Activated naive CD8-positive, alpha-beta T cell treated with anti-CD3 and anti-CD28 coated beads, Interleukin-2, amount 50 U/mL, for 24 hours (primary cell): ENCODE results near the gene FYN.

Experiments used
- ATAC-seq: fragments of 150-1000 bp; cut with Tn5 transposase; one replicate; pipeline ENCODE4 v1.10.0; 2021
- DNase-seq: peaks from one replicate; pipeline ENCODE4 v3.0.0; 2021
- H3K27ac Mint-ChIP-seq: one replicate; pipeline ENCODE4 v1.8.0; 2021; ENCODE audit warnings: mild to moderate bottlenecking, mixed read lengths
- H3K27me3 Mint-ChIP-seq: one replicate; pipeline ENCODE4 v1.8.0; 2021; ENCODE audit warnings: mixed read lengths
- H3K36me3 Mint-ChIP-seq: one replicate; pipeline ENCODE4 v1.8.0; 2021; ENCODE audit warnings: low read depth, mixed read lengths
- H3K4me1 Mint-ChIP-seq: one replicate; pipeline ENCODE4 v1.8.0; 2021; ENCODE audit warnings: mixed read lengths
- H3K4me3 Mint-ChIP-seq: one replicate; pipeline ENCODE4 v1.8.0; 2021; ENCODE audit warnings: mild to moderate bottlenecking, moderate library complexity, mixed read lengths
- H3K9me3 Mint-ChIP-seq: one replicate; pipeline ENCODE4 v1.8.0; 2021; ENCODE audit warnings: mixed read lengths

FYN gene

DNA sequence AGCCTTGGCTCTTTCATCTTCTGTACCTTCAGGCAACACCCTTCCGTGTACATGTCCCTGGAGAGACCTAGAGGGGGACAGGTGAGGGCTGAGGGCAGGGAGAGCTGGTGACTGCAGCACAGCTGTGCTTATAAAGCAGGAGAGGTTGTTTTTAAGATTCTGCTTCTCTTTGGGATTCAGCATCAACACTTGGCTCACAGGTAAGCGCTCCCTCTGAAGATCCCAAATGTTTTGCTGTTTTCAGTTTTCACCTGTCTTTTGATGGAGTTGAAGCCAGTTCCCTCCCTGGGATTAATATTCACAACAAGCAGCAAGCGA, 248.2 kb downstream of the FYN start:
- Mint-ChIP-seq H3K4me1 (peaks cover 9% of the 10 kb centered on the region), H3K27me3 (no peaks in the 10 kb centered on the region), H3K9me3 (peaks cover 5% of the 10 kb centered on the region), H3K4me3 (no peak overlapping the region), H3K36me3 (peaks cover 2% of the 10 kb centered on the region), H3K27ac (no peak overlapping the region)
- ATAC-seq, result no peak
- no peak for DNase-seq

- H3K4me3 Mint-ChIP-seq, result no peak overlapping the region
- no peaks in the 10 kb centered on the region for H3K27me3 Mint-ChIP-seq
- H3K9me3 Mint-ChIP-seq, result peaks cover 5% of the 10 kb centered on the region
- peaks cover 9% of the 10 kb centered on the region for H3K4me1 Mint-ChIP-seq
- H3K36me3 Mint-ChIP-seq, result peaks cover 2% of the 10 kb centered on the region
- no peak for ATAC-seq
- DNase-seq, result no peak
- no peak overlapping the region for H3K27ac Mint-ChIP-seq
Measured at GRCh38 chr6:111624401-111625098, 248.7 kb downstream of the FYN start.

DNA sequence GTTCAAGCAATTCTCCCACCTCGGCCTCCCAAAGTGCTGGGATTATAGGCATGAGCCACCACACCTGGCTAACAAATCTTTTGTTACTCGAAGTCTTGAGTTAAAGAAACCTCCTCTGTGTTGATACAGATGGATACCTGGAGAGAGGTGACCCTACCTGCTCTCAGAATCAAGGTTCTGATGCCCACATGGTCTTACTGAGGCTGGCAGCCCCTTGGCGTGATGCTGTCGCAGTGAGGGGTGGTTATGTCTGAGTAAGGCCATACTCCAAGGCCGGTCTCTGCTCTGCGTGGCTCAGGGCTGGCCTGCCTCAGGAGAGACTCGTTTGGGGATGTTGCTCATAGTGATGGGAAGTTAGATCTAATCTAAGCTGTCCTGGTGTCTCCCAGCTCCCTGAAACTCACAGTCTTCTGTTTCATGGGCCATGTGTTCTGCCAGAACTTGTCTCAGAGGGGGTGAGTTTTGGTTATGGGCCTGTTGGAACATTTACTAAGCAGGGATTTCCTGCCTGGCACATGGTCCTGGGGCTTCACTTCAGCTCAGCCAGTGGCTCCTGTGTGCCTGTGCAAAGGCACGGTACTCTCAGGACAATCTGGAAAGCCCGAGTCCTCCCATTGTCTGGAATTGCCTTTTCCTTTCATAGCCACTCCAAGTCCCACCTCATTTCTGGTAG, 250.1 kb downstream of the FYN start:
- no peaks in the 10 kb centered on the region for H3K9me3 Mint-ChIP-seq
- H3K4me1 Mint-ChIP-seq, result peaks cover 9% of the 10 kb centered on the region
- no peak for ATAC-seq
- H3K4me3 Mint-ChIP-seq, result no peak overlapping the region
- H3K27me3 Mint-ChIP-seq, result no peaks in the 10 kb centered on the region
- no peak for DNase-seq
- no peak overlapping the region for H3K27ac Mint-ChIP-seq
- no peaks in the 10 kb centered on the region for H3K36me3 Mint-ChIP-seq

- Mint-ChIP-seq H3K9me3 (no peaks in the 10 kb centered on the region), H3K27me3 (peaks cover 5% of the 10 kb centered on the region)
Measured at GRCh38 chr6:111620169-111620568, 253.1 kb downstream of the FYN start.

GRCh38 chr6:111618407-111618806, 254.8 kb downstream of the FYN start:
- Mint-ChIP-seq H3K4me1 (no peaks in the 10 kb centered on the region), H3K36me3 (no peaks in the 10 kb centered on the region), H3K27ac (no peak overlapping the region), H3K9me3 (no peaks in the 10 kb centered on the region), H3K27me3 (peaks cover 11% of the 10 kb centered on the region), H3K4me3 (no peak overlapping the region)
- DNase-seq, result no peak
- no peak for ATAC-seq

More at GRCh38 chr6:111620169-111620568, 253.1 kb downstream of the FYN start:
- no peaks in the 10 kb centered on the region for H3K36me3 Mint-ChIP-seq
- no peak overlapping the region for H3K27ac Mint-ChIP-seq
- DNase-seq (no peak), ATAC-seq (no peak)
- H3K4me3 Mint-ChIP-seq, result no peak overlapping the region
- H3K4me1 Mint-ChIP-seq, result peaks cover 2% of the 10 kb centered on the region

DNA sequence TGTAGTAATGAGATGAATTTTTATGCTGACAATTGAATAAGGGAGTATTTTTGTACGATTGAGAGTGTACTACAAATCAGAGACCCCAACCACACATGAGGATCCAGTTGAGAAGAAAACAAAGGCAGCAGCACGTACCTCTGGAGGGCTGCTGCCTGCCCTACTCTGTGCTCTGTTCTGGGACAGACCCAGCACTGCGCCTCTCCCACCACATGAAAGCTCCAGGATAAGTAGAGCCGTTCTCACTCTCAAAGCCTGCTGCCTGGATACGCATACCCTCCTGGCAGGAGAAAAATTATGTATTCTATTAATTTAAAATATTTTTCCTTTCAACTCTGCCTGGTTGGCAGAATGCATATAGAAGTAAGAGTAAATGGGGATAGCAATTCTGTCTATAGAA, 256.1 kb downstream of the FYN start:
- Mint-ChIP-seq H3K4me3 (no peak overlapping the region), H3K4me1 (no peaks in the 10 kb centered on the region), H3K9me3 (peaks cover 4% of the 10 kb centered on the region), H3K27me3 (peaks cover 11% of the 10 kb centered on the region), H3K27ac (no peak overlapping the region), H3K36me3 (no peaks in the 10 kb centered on the region)
- no peak for DNase-seq
- ATAC-seq, result no peak

DNA sequence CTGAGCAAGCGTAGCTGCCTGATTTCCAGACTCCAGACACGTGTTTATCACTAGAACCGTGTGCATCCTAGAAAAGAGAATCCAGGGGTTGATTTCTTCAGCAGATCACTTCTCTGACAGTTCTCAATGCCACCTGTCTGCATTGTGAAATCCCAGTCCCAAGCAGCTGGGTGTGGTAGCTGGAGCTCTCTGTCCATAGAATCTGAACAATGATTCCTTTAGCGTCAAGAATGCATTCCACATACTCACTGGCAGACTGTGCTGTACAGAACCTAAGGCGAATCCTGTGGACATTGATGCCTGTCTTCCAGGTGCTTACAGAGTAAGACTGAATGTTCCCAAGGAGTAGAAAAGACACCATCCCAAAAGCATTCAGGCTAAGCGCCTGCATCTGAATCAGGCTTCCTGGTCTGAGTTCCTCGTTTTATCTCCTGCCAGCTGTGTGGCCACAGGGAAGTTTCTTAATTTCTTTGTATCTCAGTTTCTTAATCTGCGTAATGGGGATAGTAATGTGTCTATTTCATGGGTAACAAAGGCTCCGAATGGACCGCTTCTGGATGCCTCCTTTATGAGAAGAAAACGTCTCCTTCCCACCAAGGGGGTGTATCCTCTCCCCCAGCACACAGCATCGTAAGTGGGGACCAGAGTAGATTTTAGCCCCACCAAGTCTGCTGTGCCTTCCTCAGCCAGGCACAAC, 257.2 kb downstream of the FYN start:
- peaks cover 7% of the 10 kb centered on the region for H3K9me3 Mint-ChIP-seq
- H3K4me3 Mint-ChIP-seq, result no peak overlapping the region
- H3K4me1 Mint-ChIP-seq, result no peaks in the 10 kb centered on the region
- H3K27ac Mint-ChIP-seq, result no peak overlapping the region
- H3K27me3 Mint-ChIP-seq, result peaks cover 11% of the 10 kb centered on the region
- ATAC-seq (no peak), DNase-seq (no peak)
- no peaks in the 10 kb centered on the region for H3K36me3 Mint-ChIP-seq

DNA sequence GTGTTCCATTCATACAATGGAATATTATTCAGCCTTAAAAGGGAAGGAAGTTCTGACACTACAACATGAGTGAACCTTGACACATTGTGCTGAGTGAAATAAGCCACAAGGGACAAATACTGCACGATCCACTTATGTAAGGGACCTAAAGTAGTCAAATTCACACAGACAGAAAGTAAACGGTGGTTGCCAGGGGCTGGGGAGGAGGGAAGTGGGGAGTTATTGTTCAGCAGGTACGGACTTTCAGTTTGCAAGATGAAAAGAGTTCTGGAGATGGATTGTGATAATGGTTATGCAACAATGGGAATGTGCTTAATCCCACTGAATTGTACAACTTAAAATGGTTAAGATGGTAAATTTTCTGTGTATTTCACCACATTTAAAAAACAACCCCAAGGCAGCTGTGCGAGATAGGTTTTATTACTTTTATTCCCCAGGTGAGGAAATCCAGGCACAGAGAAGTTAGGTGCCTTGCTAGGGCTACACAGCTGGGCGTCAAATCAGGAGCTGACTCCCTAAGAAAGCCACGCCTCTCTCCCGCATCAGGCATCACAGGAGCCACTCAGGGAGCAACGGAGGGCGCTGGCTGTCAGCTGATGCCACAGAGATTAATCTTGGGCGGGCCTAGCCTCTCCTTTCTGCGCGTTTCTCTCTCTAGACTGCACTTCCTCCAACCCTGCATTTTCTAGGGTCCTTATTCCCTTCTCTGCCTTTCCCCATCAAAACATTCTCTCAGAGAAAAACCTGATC, 258.2 kb downstream of the FYN start:
- Mint-ChIP-seq H3K4me3 (no peak overlapping the region), H3K27ac (no peak overlapping the region), H3K9me3 (peaks cover 7% of the 10 kb centered on the region), H3K4me1 (no peaks in the 10 kb centered on the region), H3K36me3 (no peaks in the 10 kb centered on the region), H3K27me3 (peaks cover 11% of the 10 kb centered on the region)
- ATAC-seq, result no peak
- no peak for DNase-seq

GRCh38 chr6:111612379-111612778, 260.9 kb downstream of the FYN start:
- Mint-ChIP-seq H3K36me3 (no peaks in the 10 kb centered on the region), H3K27ac (no peak overlapping the region), H3K27me3 (peaks cover 11% of the 10 kb centered on the region), H3K4me1 (no peaks in the 10 kb centered on the region), H3K9me3 (peaks cover 7% of the 10 kb centered on the region), H3K4me3 (no peak overlapping the region)
- DNase-seq, result no peak
- no peak for ATAC-seq

- DNase-seq (no peak), ATAC-seq (no peak)
- peaks cover 7% of the 10 kb centered on the region for H3K9me3 Mint-ChIP-seq
- no peaks in the 10 kb centered on the region for H3K36me3 Mint-ChIP-seq
- peaks cover 10% of the 10 kb centered on the region for H3K27me3 Mint-ChIP-seq
- H3K27ac Mint-ChIP-seq, result no peak overlapping the region
- H3K4me1 Mint-ChIP-seq, result peaks cover 11% of the 10 kb centered on the region
- no peak overlapping the region for H3K4me3 Mint-ChIP-seq
Measured at GRCh38 chr6:111610548-111611172, 262.6 kb downstream of the FYN start.
